Natural killer cell (primary cell): ENCODE measurements around the gene PXDN. TPM values are rescaled to one million over a fixed set of nuclear protein-coding genes. Genes with fewer than 3 reads are reported as not detected.

Experiments
- ATAC-seq, 3 donors: fragments of 150-1000 bp in 2 of 3; fragments of 200-7000 bp in 1 of 3; cut with Tn5 transposase; 1 replicate in 1 of 3; 2 replicates in 2 of 3; pipeline ENCODE4 v1.10.0; 2021; ENCODE audit warnings: mild to moderate bottlenecking in 2 of 3, moderate library complexity in 2 of 3
- DNase-seq, 2 donors: peaks; one replicate each; pipeline versions ENCODE4 v3.0.0 to v3.0.0-alpha.2; 2013 to 2021; ENCODE audit warnings: mixed read lengths in 1 of 2
- H3K27ac ChIP-seq: one replicate; pipeline ENCODE4 v1.5.1; 2013; ENCODE audit warnings: mild to moderate bottlenecking, low read length
- H3K27me3 ChIP-seq: one replicate; pipeline ENCODE4 v1.6.1; 2013; ENCODE audit warnings: low read length; ENCODE audit not compliant: control insufficient read depth, insufficient read depth
- H3K36me3 ChIP-seq: one replicate; pipeline ENCODE4 v1.6.1; 2013; ENCODE audit warnings: low read length; ENCODE audit not compliant: control insufficient read depth, insufficient read depth
- H3K4me1 ChIP-seq: one replicate; pipeline ENCODE4 v1.6.1; 2013; ENCODE audit warnings: low read length; ENCODE audit not compliant: control insufficient read depth, insufficient read depth
- H3K4me3 ChIP-seq: one replicate; pipeline ENCODE4 v1.5.1; 2013; ENCODE audit warnings: low read length
- H3K9me3 ChIP-seq: one replicate; pipeline ENCODE4 v1.6.1; 2013; ENCODE audit warnings: low read length; ENCODE audit not compliant: control insufficient read depth, insufficient read depth
- H3K27ac Mint-ChIP-seq, 2 donors: one replicate each; pipeline ENCODE4 v1.8.0; 2022; ENCODE audit warnings: mild to moderate bottlenecking in 2 of 2, mixed read lengths in 2 of 2, moderate library complexity in 1 of 2
- H3K27me3 Mint-ChIP-seq, 2 donors: one replicate each; pipeline ENCODE4 v1.8.0; 2022; ENCODE audit warnings: low read depth in 2 of 2, mixed read lengths in 2 of 2
- H3K36me3 Mint-ChIP-seq: one replicate; pipeline ENCODE4 v1.8.0; 2022; ENCODE audit warnings: mixed read lengths
- H3K4me1 Mint-ChIP-seq, 2 donors: one replicate each; pipeline ENCODE4 v1.8.0; 2022; ENCODE audit warnings: mixed read lengths in 2 of 2
- H3K4me3 Mint-ChIP-seq: one replicate; pipeline ENCODE4 v1.8.0; 2022; ENCODE audit warnings: mild to moderate bottlenecking, moderate library complexity, mixed read lengths
- H3K9me3 Mint-ChIP-seq, 2 donors: one replicate each; pipeline ENCODE4 v1.8.0; 2022; ENCODE audit warnings: mixed read lengths in 2 of 2
- WGBS: methylation state at CpG from one replicate; pipeline ENCODE4 v1.1.7; 2013; ENCODE audit warnings: missing lambda C conversion rate; ENCODE audit not compliant: insufficient coverage; 5-methylcytosine and 5-hydroxymethylcytosine counted together
- intact Hi-C: fragments of 100-400 bp; cut with micrococcal nuclease; formaldehyde crosslinking; loops from one replicate; pipeline ENCODE4 v1.14.2; 2022
- total RNA-seq, 4 donors: library from RNA; stranded (reverse); fragments of 120-200 nt in 1 of 4; gene quantifications; one replicate each; pipeline versions ENCODE4 v1.2.3 to v1.2.4, GENCODE V29; 2013 to 2022
- TF ChIP-seq, protein P1 (sequence below): fragments of 200-600 bp; IDR thresholded peaks from one replicate; pipeline ENCODE4 v1.8.0; 2022; ENCODE audit warnings: antibody characterized with exemption

PXDN gene
- total RNA-seq, 3 donors from 2014 or later (not counting 1 experiment from before 2014, with no cell fraction given) = 2.1 to 3.7 (median 2.5) TPM

DNA sequence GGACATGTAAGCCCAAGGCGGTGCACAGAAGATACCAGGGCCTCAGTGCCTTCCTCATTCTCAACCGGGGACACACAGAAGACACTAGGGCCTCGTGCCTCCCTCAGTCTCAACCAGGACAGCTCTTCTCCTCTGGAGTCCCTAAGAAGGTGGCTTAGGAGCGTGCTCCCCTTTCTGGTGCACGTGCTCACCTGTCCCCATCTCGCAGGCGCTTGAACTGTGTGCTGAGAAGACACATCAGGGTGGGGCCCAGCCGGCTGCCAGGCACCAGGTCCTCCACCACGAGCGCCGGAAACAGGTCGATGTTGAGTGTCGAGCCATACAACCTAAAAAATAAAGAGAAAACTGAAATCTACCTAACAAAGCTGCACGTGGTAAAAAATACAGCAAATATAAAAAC, 99.9 kb downstream of the PXDN start:
- H3K27ac ChIP-seq = no peak overlapping the region
- no peaks in the 10 kb centered on the region for H3K36me3 ChIP-seq
- H3K9me3 Mint-ChIP-seq = no peaks in the 10 kb centered on the region
- no peaks in the 10 kb centered on the region for H3K27me3 ChIP-seq
- no peaks in the 10 kb centered on the region for H3K4me1 ChIP-seq
- H3K36me3 Mint-ChIP-seq = no peaks in the 10 kb centered on the region
- WGBS = 84% methylated on average over 14 of the region's 14 CpGs
- intact Hi-C loops = no loop called here
- no peaks in the 10 kb centered on the region for H3K4me1 Mint-ChIP-seq
- H3K4me3 ChIP-seq = no peak overlapping the region
- TF ChIP-seq, protein P1, sequence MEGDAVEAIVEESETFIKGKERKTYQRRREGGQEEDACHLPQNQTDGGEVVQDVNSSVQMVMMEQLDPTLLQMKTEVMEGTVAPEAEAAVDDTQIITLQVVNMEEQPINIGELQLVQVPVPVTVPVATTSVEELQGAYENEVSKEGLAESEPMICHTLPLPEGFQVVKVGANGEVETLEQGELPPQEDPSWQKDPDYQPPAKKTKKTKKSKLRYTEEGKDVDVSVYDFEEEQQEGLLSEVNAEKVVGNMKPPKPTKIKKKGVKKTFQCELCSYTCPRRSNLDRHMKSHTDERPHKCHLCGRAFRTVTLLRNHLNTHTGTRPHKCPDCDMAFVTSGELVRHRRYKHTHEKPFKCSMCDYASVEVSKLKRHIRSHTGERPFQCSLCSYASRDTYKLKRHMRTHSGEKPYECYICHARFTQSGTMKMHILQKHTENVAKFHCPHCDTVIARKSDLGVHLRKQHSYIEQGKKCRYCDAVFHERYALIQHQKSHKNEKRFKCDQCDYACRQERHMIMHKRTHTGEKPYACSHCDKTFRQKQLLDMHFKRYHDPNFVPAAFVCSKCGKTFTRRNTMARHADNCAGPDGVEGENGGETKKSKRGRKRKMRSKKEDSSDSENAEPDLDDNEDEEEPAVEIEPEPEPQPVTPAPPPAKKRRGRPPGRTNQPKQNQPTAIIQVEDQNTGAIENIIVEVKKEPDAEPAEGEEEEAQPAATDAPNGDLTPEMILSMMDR = no peak
- ATAC-seq (no peak), DNase-seq (no peak)
- H3K27me3 Mint-ChIP-seq = no peaks in the 10 kb centered on the region
- no peak overlapping the region for H3K4me3 Mint-ChIP-seq
- no peak overlapping the region for H3K27ac Mint-ChIP-seq
- no peaks in the 10 kb centered on the region for H3K9me3 ChIP-seq

DNA sequence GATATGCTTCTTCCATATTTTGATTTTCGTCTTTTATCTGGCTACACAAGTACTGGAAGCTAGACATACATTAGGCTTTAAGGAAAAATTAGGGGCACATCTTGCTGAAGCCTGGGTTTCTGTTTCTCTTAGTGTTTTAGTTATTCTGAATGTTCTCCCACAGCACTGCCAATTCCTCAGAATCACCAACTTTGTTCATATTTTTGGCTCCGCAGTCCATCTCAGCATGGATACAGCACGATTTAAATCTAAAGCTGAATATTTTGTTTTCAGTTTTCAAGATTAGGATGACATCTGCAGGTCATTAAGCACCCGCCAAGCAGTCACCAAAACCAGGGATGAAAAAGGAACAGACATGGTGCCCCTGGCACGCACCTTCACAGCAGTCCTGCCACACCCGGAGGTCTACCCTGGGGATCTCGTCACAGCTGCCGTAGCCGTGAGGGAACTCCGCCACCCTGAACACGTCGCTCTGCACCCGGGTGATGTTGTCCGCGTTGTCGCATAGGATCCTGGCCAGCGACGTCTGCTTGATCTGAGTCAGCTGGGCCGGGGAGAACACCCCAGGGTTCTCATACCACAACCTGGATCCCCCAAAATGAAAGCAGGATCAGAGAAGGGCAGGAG, 101.2 kb downstream of the PXDN start:
- ATAC-seq (no peak), DNase-seq (no peak)
- TF ChIP-seq, protein P1 = no peak
- Mint-ChIP-seq H3K9me3 (no peaks in the 10 kb centered on the region), H3K4me3 (no peak overlapping the region), H3K27ac (no peak overlapping the region), H3K36me3 (no peaks in the 10 kb centered on the region), H3K4me1 (no peaks in the 10 kb centered on the region), H3K27me3 (no peaks in the 10 kb centered on the region)
- Histone ChIP-seq H3K9me3 (no peaks in the 10 kb centered on the region), H3K4me3 (no peak overlapping the region), H3K27ac (no peak overlapping the region), H3K4me1 (no peaks in the 10 kb centered on the region), H3K36me3 (no peaks in the 10 kb centered on the region), H3K27me3 (no peaks in the 10 kb centered on the region)
- 88% methylated on average over 19 of the region's 19 CpGs for WGBS
- intact Hi-C loops = no loop called here

GRCh38 chr2:1642066-1642861, 102.1 kb downstream of the PXDN start:
- no peak overlapping the region for H3K4me3 Mint-ChIP-seq
- intact Hi-C loops = no loop called here
- no peak for ATAC-seq

More at GRCh38 chr2:1642066-1642861, 102.1 kb downstream of the PXDN start:
- Histone ChIP-seq H3K4me1 (no peaks in the 10 kb centered on the region), H3K9me3 (no peaks in the 10 kb centered on the region), H3K27me3 (no peaks in the 10 kb centered on the region), H3K27ac (no peak overlapping the region), H3K36me3 (no peaks in the 10 kb centered on the region), H3K4me3 (no peak overlapping the region)
- no peak overlapping the region for H3K27ac Mint-ChIP-seq
- no peaks in the 10 kb centered on the region for H3K9me3 Mint-ChIP-seq
- TF ChIP-seq, protein P1 = no peak
- no peaks in the 10 kb centered on the region for H3K4me1 Mint-ChIP-seq
- H3K27me3 Mint-ChIP-seq = no peaks in the 10 kb centered on the region
- no peaks in the 10 kb centered on the region for H3K36me3 Mint-ChIP-seq
- WGBS = 89% methylated on average over 14 of the region's 15 CpGs
- DNase-seq = no peak
